Measurements from ENCODE around the gene HPS1.

Gene HPS1

DNA sequence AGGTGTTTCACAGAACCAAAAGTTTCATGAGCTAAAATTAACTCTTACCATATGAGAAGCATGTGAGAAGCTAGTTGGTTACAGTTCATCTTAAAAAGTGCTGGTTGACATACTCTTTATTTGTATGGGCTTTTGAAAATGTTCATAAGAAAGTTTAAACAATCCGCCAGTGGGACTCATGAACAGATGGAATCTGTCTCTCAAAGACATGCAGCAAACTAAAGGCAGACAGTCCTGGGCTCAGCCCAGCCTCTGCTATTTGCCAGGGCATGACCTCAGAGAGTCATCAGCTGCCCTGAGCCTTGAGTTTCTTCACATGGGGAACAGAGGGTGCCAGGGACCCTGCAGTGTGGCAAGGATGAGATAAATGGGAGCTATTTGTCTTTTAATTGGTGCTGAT lies 35.0 kb downstream of the HPS1 start:
- no peaks in the 10 kb centered on the region for H3K9me3 ChIP-seq (ENCODE audit: control insufficient read depth, insufficient read depth, low read length)
- peaks cover 8% of the 10 kb centered on the region for H3K4me1 ChIP-seq (ENCODE audit: control insufficient read depth, low read length)
- no peak overlapping the region for H3K4me2 ChIP-seq (ENCODE audit: low read length)
- TF ChIP-seq, protein P1, sequence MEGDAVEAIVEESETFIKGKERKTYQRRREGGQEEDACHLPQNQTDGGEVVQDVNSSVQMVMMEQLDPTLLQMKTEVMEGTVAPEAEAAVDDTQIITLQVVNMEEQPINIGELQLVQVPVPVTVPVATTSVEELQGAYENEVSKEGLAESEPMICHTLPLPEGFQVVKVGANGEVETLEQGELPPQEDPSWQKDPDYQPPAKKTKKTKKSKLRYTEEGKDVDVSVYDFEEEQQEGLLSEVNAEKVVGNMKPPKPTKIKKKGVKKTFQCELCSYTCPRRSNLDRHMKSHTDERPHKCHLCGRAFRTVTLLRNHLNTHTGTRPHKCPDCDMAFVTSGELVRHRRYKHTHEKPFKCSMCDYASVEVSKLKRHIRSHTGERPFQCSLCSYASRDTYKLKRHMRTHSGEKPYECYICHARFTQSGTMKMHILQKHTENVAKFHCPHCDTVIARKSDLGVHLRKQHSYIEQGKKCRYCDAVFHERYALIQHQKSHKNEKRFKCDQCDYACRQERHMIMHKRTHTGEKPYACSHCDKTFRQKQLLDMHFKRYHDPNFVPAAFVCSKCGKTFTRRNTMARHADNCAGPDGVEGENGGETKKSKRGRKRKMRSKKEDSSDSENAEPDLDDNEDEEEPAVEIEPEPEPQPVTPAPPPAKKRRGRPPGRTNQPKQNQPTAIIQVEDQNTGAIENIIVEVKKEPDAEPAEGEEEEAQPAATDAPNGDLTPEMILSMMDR (IDR thresholded peaks at IDR 0.05; ENCODE audit: low read depth, low read length, poor library complexity, severe bottlenecking), result no peak
- TF ChIP-seq EZH2phosphoT487 (IDR thresholded peaks at IDR 0.05; ENCODE audit: borderline replicate concordance, low read length), result no peak
- H3K4me3 ChIP-seq (ENCODE audit: low read length), result no peak overlapping the region
- no peaks in the 10 kb centered on the region; the same call in none of the 2 replicates for H3K27me3 ChIP-seq (ENCODE audit: control insufficient read depth, low read length)
- no peaks in the 10 kb centered on the region for H3K79me2 ChIP-seq (ENCODE audit: control insufficient read depth, low read length)
- H3K36me3 ChIP-seq (ENCODE audit: control insufficient read depth, low read length), result no peaks in the 10 kb centered on the region
- H4K20me1 ChIP-seq (ENCODE audit: control insufficient read depth, insufficient read depth, low read depth, low read length), result no peaks in the 10 kb centered on the region
- no peak overlapping the region for H3K27ac ChIP-seq (ENCODE audit: low read depth, low read length)
- H3K9me2 ChIP-seq (replicated peaks; ENCODE audit: control insufficient read depth, low read length), result no peaks in the 10 kb centered on the region
- H3F3A ChIP-seq (ENCODE audit: control insufficient read depth, insufficient read depth), result no peaks in the 10 kb centered on the region

DNA sequence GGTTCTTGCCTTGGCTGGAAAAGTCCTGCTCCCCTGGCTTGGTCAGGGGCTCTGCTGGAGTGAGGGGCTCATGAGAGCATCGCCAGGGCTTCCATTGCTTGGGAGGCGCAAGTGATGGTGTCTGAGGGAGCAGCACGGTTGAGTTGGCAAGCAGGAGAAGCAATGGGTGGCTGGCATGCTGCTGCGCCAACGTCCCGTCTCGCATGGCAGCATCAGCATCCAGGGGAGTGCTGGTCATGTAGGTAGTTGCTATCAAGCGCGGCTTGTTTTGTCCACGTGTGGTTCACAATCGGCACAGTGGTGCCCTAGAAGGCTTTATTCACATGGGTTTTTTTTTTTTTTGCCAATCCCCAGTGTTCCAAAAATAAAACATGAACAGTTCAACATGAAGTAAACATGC lies 35.6 kb downstream of the HPS1 start:
- no peaks in the 10 kb centered on the region for H4K20me1 ChIP-seq (ENCODE audit: control insufficient read depth, insufficient read depth, low read depth, low read length)
- H3K4me1 ChIP-seq (ENCODE audit: control insufficient read depth, low read length), result peaks cover 8% of the 10 kb centered on the region
- no peak overlapping the region for H3K4me3 ChIP-seq (ENCODE audit: low read length)
- H3K9me2 ChIP-seq (replicated peaks; ENCODE audit: control insufficient read depth, low read length), result no peaks in the 10 kb centered on the region
- H3K4me2 ChIP-seq (ENCODE audit: low read length), result no peak overlapping the region
- H3K36me3 ChIP-seq (ENCODE audit: control insufficient read depth, low read length), result no peaks in the 10 kb centered on the region
- no peaks in the 10 kb centered on the region for H3K9me3 ChIP-seq (ENCODE audit: control insufficient read depth, insufficient read depth, low read length)
- no peaks in the 10 kb centered on the region; the same call in none of the 2 replicates for H3K27me3 ChIP-seq (ENCODE audit: control insufficient read depth, low read length)
- TF ChIP-seq, protein P1 (IDR thresholded peaks at IDR 0.05; ENCODE audit: low read depth, low read length, poor library complexity, severe bottlenecking), result no peak
- H3K27ac ChIP-seq (ENCODE audit: low read depth, low read length), result no peak overlapping the region
- H3K79me2 ChIP-seq (ENCODE audit: control insufficient read depth, low read length), result no peaks in the 10 kb centered on the region
- H3F3A ChIP-seq (ENCODE audit: control insufficient read depth, insufficient read depth), result no peaks in the 10 kb centered on the region

DNA sequence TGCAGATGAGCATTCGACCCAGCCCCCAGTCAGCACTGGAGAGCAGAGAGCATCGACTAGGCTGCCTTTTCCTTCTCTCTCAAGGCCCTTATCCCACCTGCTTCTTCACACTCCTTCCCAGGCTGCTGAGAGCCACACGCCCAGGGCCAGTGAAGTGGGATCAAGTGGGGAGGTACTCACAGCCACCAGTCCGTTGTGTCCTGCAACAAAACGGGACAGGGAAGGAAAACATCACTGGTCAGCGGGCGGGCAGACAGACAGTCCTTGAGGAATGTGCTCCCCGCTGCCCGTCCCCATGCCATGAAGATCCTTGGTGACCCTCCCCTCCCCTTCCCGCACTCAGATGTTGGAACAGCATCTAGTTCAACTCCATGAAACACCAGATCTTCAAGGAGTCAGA lies 36.0 kb downstream of the HPS1 start:
- H4K20me1 ChIP-seq (ENCODE audit: control insufficient read depth, insufficient read depth, low read depth, low read length), result no peaks in the 10 kb centered on the region
- no peaks in the 10 kb centered on the region for H3K9me2 ChIP-seq (replicated peaks; ENCODE audit: control insufficient read depth, low read length)
- no peaks in the 10 kb centered on the region for H3F3A ChIP-seq (ENCODE audit: control insufficient read depth, insufficient read depth)
- H3K27me3 ChIP-seq (ENCODE audit: control insufficient read depth, low read length), result no peaks in the 10 kb centered on the region; the same call in none of the 2 replicates
- H3K9me3 ChIP-seq (ENCODE audit: control insufficient read depth, insufficient read depth, low read length), result no peaks in the 10 kb centered on the region
- no peaks in the 10 kb centered on the region for H3K79me2 ChIP-seq (ENCODE audit: control insufficient read depth, low read length)
- H3K4me1 ChIP-seq (ENCODE audit: control insufficient read depth, low read length), result peaks cover 8% of the 10 kb centered on the region
- H3K36me3 ChIP-seq (ENCODE audit: control insufficient read depth, low read length), result no peaks in the 10 kb centered on the region
- TF ChIP-seq, protein P1 (IDR thresholded peaks at IDR 0.05; ENCODE audit: low read depth, low read length, poor library complexity, severe bottlenecking), result no peak
- TF ChIP-seq EZH2phosphoT487 (IDR thresholded peaks at IDR 0.05; ENCODE audit: borderline replicate concordance, low read length), result no peak
- H3K4me2 ChIP-seq (ENCODE audit: low read length), result no peak overlapping the region
- no peak overlapping the region for H3K4me3 ChIP-seq (ENCODE audit: low read length)
- H3K27ac ChIP-seq (ENCODE audit: low read depth, low read length), result no peak overlapping the region

Data from DOHH2 (cell line).